Caco-2 (cell line): ENCODE results near the gene ABCC3. TPM values are rescaled to one million over a fixed set of nuclear protein-coding genes. Genes with fewer than 3 reads are reported as not detected.

Experiments used
- BruUV-seq: library from RNA; stranded (reverse); fragments of 400-500 nt; replicated peaks from 2 replicates; lab custom pipeline; 2021; lab: Mats Ljungman, UMichigan
- CTCF ChIA-PET: fragments of 300-600 bp; sonication (Branson Sonifier 250); formaldehyde crosslinking; loops from one replicate; lab custom pipeline; 2022; ENCODE audit warnings: antibody characterized with exemption; lab: Charles Lee
- POLR2A ChIA-PET: fragments of 300-600 bp; sonication (Branson Sonifier 250); formaldehyde crosslinking; loops from one replicate; lab custom pipeline; 2022; ENCODE audit warnings: antibody characterized with exemption; lab: Charles Lee
- DNase-seq, 2 experiments: peaks; one replicate each; pipeline versions ENCODE4 v3.0.0 to v3.0.0-alpha.2; 2020 to 2022
- H3K27me3 ChIP-seq: replicated peaks from 2 replicates; pipeline ENCODE4 v1.6.0; 2011; ENCODE audit warnings: low read length; ENCODE audit not compliant: control insufficient read depth, insufficient read depth
- H3K36me3 ChIP-seq: 2 replicates; pipeline ENCODE4 v1.5.1; 2011; ENCODE audit warnings: low read length; ENCODE audit not compliant: control insufficient read depth, insufficient read depth
- H3K4me1 ChIP-seq: fragments of 250-450 bp; sonication (Bioruptor Pico); 2 replicates; pipeline ENCODE4 v1.5.1; 2020; ENCODE audit warnings: mild to moderate bottlenecking
- H3K4me3 ChIP-seq: 2 replicates; pipeline ENCODE4 v1.5.1; 2011; ENCODE audit warnings: low read depth, mild to moderate bottlenecking, control low read depth, low read length
- H3K9me3 ChIP-seq: fragments of 250-450 bp; sonication (Bioruptor Pico); 2 replicates; pipeline ENCODE4 v1.5.1; 2020; ENCODE audit warnings: mild to moderate bottlenecking, moderate library complexity
- H3K27ac Mint-ChIP-seq: one replicate; pipeline ENCODE4 v1.8.0; 2022; ENCODE audit warnings: mixed read lengths; ENCODE audit not compliant: unreplicated experiment
- H3K27me3 Mint-ChIP-seq: one replicate; pipeline ENCODE4 v1.8.0; 2022; ENCODE audit warnings: mixed read lengths; ENCODE audit not compliant: insufficient read depth, unreplicated experiment
- H3K36me3 Mint-ChIP-seq: one replicate; pipeline ENCODE4 v1.8.0; 2022; ENCODE audit warnings: mild to moderate bottlenecking, mixed read lengths; ENCODE audit not compliant: insufficient read depth, unreplicated experiment
- H3K4me1 Mint-ChIP-seq: one replicate; pipeline ENCODE4 v1.8.0; 2022; ENCODE audit warnings: low read depth, mixed read lengths; ENCODE audit not compliant: unreplicated experiment
- H3K4me3 Mint-ChIP-seq: one replicate; pipeline ENCODE4 v1.8.0; 2022; ENCODE audit warnings: mild to moderate bottlenecking, moderate library complexity, mixed read lengths; ENCODE audit not compliant: unreplicated experiment
- H3K9me3 Mint-ChIP-seq: one replicate; pipeline ENCODE4 v1.8.0; 2022; ENCODE audit warnings: mixed read lengths; ENCODE audit not compliant: unreplicated experiment
- intact Hi-C: fragments of 100-400 bp; cut with micrococcal nuclease; formaldehyde crosslinking; loops from one replicate; pipeline ENCODE4 v1.10.0; 2022; ENCODE audit not compliant: unreplicated experiment
- total RNA-seq: library from RNA; stranded (reverse); gene quantifications from 2 replicates; pipeline ENCODE4 v1.2.3, GENCODE V29; 2022
- TF ChIP-seq, protein P1 (sequence below), 2 experiments: fragments of 200-600 bp in 1 of 2; IDR thresholded peaks; 1 replicate in 1 of 2; 2 replicates in 1 of 2; pipeline versions ENCODE4 v1.5.1 to v1.8.0; 2011 to 2022; ENCODE audit warnings: antibody characterized with exemption in 1 of 2, control low read depth in 1 of 2, inconsistent platforms in 1 of 2, low read depth in 1 of 2, low read length in 1 of 2, mild to moderate bottlenecking in 1 of 2, moderate library complexity in 1 of 2; ENCODE audit not compliant: insufficient read depth in 1 of 2, severe bottlenecking in 1 of 2, unreplicated experiment in 1 of 2

The ABCC3 gene
- total RNA-seq, 1 experiment from 2014 or later: 45.6 TPM

DNA sequence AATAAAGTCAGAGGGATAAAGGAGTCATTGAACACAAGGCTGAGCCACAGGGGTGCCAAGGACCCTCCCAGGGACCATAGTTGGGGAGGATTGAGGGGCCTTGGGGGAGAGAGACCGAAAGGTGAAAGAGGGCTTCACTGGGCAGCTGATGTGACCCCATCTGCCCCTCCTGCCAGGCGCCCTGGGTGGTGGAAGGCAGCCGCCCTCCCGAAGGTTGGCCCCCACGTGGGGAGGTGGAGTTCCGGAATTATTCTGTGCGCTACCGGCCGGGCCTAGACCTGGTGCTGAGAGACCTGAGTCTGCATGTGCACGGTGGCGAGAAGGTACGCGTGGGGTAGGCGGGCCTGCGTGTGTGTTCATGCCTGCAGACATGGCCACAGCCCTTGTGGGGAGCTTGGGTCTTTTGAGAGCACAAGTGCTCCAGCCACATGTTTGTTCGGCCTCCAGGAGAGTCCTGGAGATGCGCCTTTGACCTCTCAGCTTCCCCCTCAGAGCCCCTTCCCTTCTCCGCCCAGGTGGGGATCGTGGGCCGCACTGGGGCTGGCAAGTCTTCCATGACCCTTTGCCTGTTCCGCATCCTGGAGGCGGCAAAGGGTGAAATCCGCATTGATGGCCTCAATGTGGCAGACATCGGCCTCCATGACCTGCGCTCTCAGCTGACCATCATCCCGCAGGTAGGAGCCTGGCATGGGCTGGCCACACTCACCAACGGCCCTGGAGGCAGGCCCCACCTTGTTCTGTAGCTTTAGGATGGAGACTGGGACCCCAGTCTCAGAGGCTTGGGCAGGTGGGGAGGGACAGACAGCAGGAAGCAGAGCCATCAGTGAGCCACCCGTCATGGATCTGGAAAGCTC lies 49.0 kb downstream of the ABCC3 start:
- H3K27me3 ChIP-seq: no peaks in the 10 kb centered on the region
- H3K4me3 ChIP-seq: no peak overlapping the region
- peak overlapping the region; percentile 95 for H3K27ac Mint-ChIP-seq
- H3K4me1 ChIP-seq: peaks cover 89% of the 10 kb centered on the region
- ChIA-PET POLR2A (interaction anchor here (0.5 to 1.9 kb wide), 11 partner anchors 9 to 142 kb away, joined by 3 to 21 read pairs (median 6); no protein-coding TSS in a partner anchor), CTCF (interaction anchor here (0.7 to 3.6 kb wide), 22 partner anchors 10 to 205 kb away, joined by 3 to 60 read pairs (median 6); partner anchors contain the start of genes CACNA1G and RSAD1)
- H3K4me3 Mint-ChIP-seq: peak overlapping the region; percentile 63
- no peaks in the 10 kb centered on the region for H3K9me3 Mint-ChIP-seq
- peaks cover 74% of the 10 kb centered on the region for H3K4me1 Mint-ChIP-seq
- BruUV-seq: no TSS peak
- H3K36me3 Mint-ChIP-seq: peaks cover 29% of the 10 kb centered on the region
- TF ChIP-seq, protein P1, sequence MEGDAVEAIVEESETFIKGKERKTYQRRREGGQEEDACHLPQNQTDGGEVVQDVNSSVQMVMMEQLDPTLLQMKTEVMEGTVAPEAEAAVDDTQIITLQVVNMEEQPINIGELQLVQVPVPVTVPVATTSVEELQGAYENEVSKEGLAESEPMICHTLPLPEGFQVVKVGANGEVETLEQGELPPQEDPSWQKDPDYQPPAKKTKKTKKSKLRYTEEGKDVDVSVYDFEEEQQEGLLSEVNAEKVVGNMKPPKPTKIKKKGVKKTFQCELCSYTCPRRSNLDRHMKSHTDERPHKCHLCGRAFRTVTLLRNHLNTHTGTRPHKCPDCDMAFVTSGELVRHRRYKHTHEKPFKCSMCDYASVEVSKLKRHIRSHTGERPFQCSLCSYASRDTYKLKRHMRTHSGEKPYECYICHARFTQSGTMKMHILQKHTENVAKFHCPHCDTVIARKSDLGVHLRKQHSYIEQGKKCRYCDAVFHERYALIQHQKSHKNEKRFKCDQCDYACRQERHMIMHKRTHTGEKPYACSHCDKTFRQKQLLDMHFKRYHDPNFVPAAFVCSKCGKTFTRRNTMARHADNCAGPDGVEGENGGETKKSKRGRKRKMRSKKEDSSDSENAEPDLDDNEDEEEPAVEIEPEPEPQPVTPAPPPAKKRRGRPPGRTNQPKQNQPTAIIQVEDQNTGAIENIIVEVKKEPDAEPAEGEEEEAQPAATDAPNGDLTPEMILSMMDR (IDR thresholded peaks at IDR 0.05; ENCODE audit: insufficient read depth in 1 of 2, low read depth in 1 of 2, low read length in 1 of 2, severe bottlenecking in 1 of 2, unreplicated experiment in 1 of 2): no peak
- peak in 1 of 2 experiments; percentile 53 for DNase-seq
- H3K9me3 ChIP-seq: no peaks in the 10 kb centered on the region
- no peaks in the 10 kb centered on the region; the same call in 1 of the 2 replicates for H3K36me3 ChIP-seq
- H3K27me3 Mint-ChIP-seq: no peaks in the 10 kb centered on the region
- intact Hi-C loops: loop anchor here (1.0 kb wide), 1 partner anchor 10 kb away; no protein-coding TSS in a partner anchor

DNA sequence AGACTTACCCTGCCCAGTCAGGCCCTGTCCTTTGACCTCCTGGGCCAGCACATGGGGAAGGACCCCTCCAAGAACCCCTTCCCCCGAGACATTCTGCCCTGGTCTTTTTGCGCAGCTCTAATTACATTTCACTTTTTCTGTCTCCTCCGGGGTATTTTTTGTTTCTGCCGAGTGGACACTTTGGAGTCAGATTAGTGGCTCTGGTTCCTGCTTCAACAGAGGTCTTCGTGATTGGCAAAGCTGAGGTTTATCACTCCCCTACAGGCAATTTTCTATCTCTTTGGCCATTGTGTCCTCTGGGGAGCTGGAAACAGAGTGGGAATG lies 49.6 kb downstream of the ABCC3 start:
- CTCF ChIA-PET: interaction anchor here (0.6 to 3.6 kb wide), 31 partner anchors 10 to 561 kb away, joined by 3 to 60 read pairs (median 4); partner anchors contain the start of genes ABCC3, CACNA1G, RSAD1 and SPATA20
- Histone ChIP-seq H3K27me3 (no peaks in the 10 kb centered on the region), H3K36me3 (no peaks in the 10 kb centered on the region; the same call in 1 of the 2 replicates), H3K4me3 (peak overlapping the region; percentile 18), H3K9me3 (no peaks in the 10 kb centered on the region), H3K4me1 (peaks cover 89% of the 10 kb centered on the region)
- H3K9me3 Mint-ChIP-seq: no peaks in the 10 kb centered on the region
- no peaks in the 10 kb centered on the region for H3K27me3 Mint-ChIP-seq
- peak overlapping the region; percentile 95 for H3K27ac Mint-ChIP-seq
- intact Hi-C loops: loop anchor here (1.0 kb wide), 1 partner anchor 9 kb away; no protein-coding TSS in a partner anchor
- peaks cover 75% of the 10 kb centered on the region for H3K4me1 Mint-ChIP-seq
- TF ChIP-seq, protein P1 (IDR thresholded peaks at IDR 0.05; ENCODE audit: insufficient read depth in 1 of 2, low read depth in 1 of 2, low read length in 1 of 2, severe bottlenecking in 1 of 2, unreplicated experiment in 1 of 2): no peak
- peak overlapping the region; percentile 63 for H3K4me3 Mint-ChIP-seq
- no peak for DNase-seq
- POLR2A ChIA-PET: interaction anchor here (0.5 to 1.9 kb wide), 16 partner anchors 8 to 151 kb away, joined by 3 to 21 read pairs (median 6); partner anchors contain the start of genes EPN3 and LUC7L3
- peaks cover 29% of the 10 kb centered on the region for H3K36me3 Mint-ChIP-seq
- no TSS peak for BruUV-seq
